ENCODE data around the gene SLC1A5.

The SLC1A5 gene

GRCh38 chr19:46834121-46834520 lies 45.7 kb upstream of the SLC1A5 start:
- H3K9me3 ChIP-seq (ENCODE audit: insufficient read depth, low read length, severe bottlenecking): no peaks in the 10 kb centered on the region
- no peak for ATAC-seq (ENCODE audit: insufficient read depth, low read depth)
- no peak overlapping the region for H2AFZ ChIP-seq (ENCODE audit: low read depth, low read length)
- no peaks in the 10 kb centered on the region for H3K79me2 ChIP-seq (ENCODE audit: insufficient read depth, low read length)
- no peak overlapping the region for H3K9ac ChIP-seq (ENCODE audit: low read depth, low read length)
- no peaks in the 10 kb centered on the region for H3K4me1 ChIP-seq (ENCODE audit: insufficient read depth, low read length)
- peaks cover 26% of the 10 kb centered on the region for H3K36me3 ChIP-seq (ENCODE audit: insufficient read depth, low read length)
- H3K4me2 ChIP-seq (ENCODE audit: insufficient read depth, low read length): no peak overlapping the region
- no peak overlapping the region for H3K4me3 ChIP-seq (ENCODE audit: low read depth in 1 of 2, low read length in 2 of 2)
- H4K20me1 ChIP-seq (ENCODE audit: insufficient read depth, low read length): no peaks in the 10 kb centered on the region
- no peak overlapping the region for H3K27ac ChIP-seq (ENCODE audit: low read length)
- DNase-seq: no peak
- TF ChIP-seq EZH2 (IDR thresholded peaks at IDR 0.05; ENCODE audit: borderline replicate concordance, low read depth, low read length, severe bottlenecking): no peak
- TF ChIP-seq, protein P1, sequence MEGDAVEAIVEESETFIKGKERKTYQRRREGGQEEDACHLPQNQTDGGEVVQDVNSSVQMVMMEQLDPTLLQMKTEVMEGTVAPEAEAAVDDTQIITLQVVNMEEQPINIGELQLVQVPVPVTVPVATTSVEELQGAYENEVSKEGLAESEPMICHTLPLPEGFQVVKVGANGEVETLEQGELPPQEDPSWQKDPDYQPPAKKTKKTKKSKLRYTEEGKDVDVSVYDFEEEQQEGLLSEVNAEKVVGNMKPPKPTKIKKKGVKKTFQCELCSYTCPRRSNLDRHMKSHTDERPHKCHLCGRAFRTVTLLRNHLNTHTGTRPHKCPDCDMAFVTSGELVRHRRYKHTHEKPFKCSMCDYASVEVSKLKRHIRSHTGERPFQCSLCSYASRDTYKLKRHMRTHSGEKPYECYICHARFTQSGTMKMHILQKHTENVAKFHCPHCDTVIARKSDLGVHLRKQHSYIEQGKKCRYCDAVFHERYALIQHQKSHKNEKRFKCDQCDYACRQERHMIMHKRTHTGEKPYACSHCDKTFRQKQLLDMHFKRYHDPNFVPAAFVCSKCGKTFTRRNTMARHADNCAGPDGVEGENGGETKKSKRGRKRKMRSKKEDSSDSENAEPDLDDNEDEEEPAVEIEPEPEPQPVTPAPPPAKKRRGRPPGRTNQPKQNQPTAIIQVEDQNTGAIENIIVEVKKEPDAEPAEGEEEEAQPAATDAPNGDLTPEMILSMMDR (IDR thresholded peaks at IDR 0.05; ENCODE audit: borderline replicate concordance, extremely low read depth, low read length, poor library complexity, severe bottlenecking): no peak
- H3K27me3 ChIP-seq (ENCODE audit: insufficient read depth, low read length, poor library complexity): no peaks in the 10 kb centered on the region

DNA sequence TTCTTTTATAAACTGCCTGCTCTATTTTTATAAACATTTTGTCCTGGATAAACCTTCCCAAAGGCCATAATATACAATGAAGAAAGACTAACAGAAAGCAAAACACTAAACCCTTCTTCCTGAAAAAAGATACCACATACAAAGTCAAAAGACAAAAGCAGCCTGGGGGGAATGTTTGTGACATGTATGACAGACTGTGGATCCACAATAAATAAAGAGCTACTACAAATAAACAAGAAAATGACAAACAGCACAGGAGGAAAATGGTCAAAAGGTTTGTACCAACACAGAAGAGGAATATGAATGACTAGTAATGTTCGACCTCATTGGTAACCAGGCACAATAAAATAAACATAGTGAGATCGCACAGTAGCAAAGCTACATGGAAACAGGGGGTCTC lies 42.5 kb upstream of the SLC1A5 start:
- H3K79me2 ChIP-seq (ENCODE audit: insufficient read depth, low read length): no peaks in the 10 kb centered on the region
- no peak overlapping the region for H2AFZ ChIP-seq (ENCODE audit: low read depth, low read length)
- H3K27me3 ChIP-seq (ENCODE audit: insufficient read depth, low read length, poor library complexity): no peaks in the 10 kb centered on the region
- no peak overlapping the region for H3K27ac ChIP-seq (ENCODE audit: low read length)
- H4K20me1 ChIP-seq (ENCODE audit: insufficient read depth, low read length): no peaks in the 10 kb centered on the region
- no peak overlapping the region for H3K4me3 ChIP-seq (ENCODE audit: low read depth in 1 of 2, low read length in 2 of 2)
- no peak overlapping the region for H3K9ac ChIP-seq (ENCODE audit: low read depth, low read length)
- no peak for TF ChIP-seq EZH2 (IDR thresholded peaks at IDR 0.05; ENCODE audit: borderline replicate concordance, low read depth, low read length, severe bottlenecking)
- TF ChIP-seq, protein P1 (IDR thresholded peaks at IDR 0.05; ENCODE audit: borderline replicate concordance, extremely low read depth, low read length, poor library complexity, severe bottlenecking): no peak
- no peaks in the 10 kb centered on the region for H3K4me1 ChIP-seq (ENCODE audit: insufficient read depth, low read length)
- DNase-seq: no peak
- peaks cover 2% of the 10 kb centered on the region; the same call in 1 of the 2 replicates for H3K36me3 ChIP-seq (ENCODE audit: insufficient read depth, low read length)
- no peaks in the 10 kb centered on the region for H3K9me3 ChIP-seq (ENCODE audit: insufficient read depth, low read length, severe bottlenecking)
- ATAC-seq (ENCODE audit: insufficient read depth, low read depth): no peak
- H3K4me2 ChIP-seq (ENCODE audit: insufficient read depth, low read length): no peak overlapping the region

DNA sequence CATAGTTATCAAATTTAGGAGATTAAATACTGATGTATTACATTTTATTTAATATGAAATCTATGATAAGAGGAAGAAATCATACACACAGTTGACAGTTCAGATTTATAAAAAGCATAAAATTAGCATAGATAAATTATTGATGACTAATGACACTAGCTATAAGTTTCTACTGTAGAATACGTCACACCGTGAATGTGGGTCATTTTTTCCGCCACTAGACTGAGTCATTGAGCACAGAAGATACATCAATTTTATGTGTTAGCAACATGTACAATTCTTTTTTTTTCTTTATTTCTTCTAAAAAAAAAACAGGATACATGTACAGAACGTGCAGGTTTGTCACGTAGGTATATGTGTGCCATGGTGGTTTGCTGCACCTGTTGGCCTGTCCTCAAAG lies 40.1 kb upstream of the SLC1A5 start:
- no peak for TF ChIP-seq EZH2 (IDR thresholded peaks at IDR 0.05; ENCODE audit: borderline replicate concordance, low read depth, low read length, severe bottlenecking)
- TF ChIP-seq, protein P1 (IDR thresholded peaks at IDR 0.05; ENCODE audit: borderline replicate concordance, extremely low read depth, low read length, poor library complexity, severe bottlenecking): no peak
- Histone ChIP-seq H3K4me3 (ENCODE audit: low read depth in 1 of 2, low read length in 2 of 2) (no peak overlapping the region), H3K79me2 (ENCODE audit: insufficient read depth, low read length) (no peaks in the 10 kb centered on the region), H3K4me1 (ENCODE audit: insufficient read depth, low read length) (no peaks in the 10 kb centered on the region), H3K9ac (ENCODE audit: low read depth, low read length) (no peak overlapping the region), H4K20me1 (ENCODE audit: insufficient read depth, low read length) (no peaks in the 10 kb centered on the region), H3K27ac (ENCODE audit: low read length) (no peak overlapping the region), H2AFZ (ENCODE audit: low read depth, low read length) (no peak overlapping the region), H3K4me2 (ENCODE audit: insufficient read depth, low read length) (no peak overlapping the region), H3K36me3 (ENCODE audit: insufficient read depth, low read length) (no peaks in the 10 kb centered on the region), H3K9me3 (ENCODE audit: insufficient read depth, low read length, severe bottlenecking) (no peaks in the 10 kb centered on the region), H3K27me3 (ENCODE audit: insufficient read depth, low read length, poor library complexity) (no peaks in the 10 kb centered on the region)
- no peak for DNase-seq
- no peak for ATAC-seq (ENCODE audit: insufficient read depth, low read depth)

DNA sequence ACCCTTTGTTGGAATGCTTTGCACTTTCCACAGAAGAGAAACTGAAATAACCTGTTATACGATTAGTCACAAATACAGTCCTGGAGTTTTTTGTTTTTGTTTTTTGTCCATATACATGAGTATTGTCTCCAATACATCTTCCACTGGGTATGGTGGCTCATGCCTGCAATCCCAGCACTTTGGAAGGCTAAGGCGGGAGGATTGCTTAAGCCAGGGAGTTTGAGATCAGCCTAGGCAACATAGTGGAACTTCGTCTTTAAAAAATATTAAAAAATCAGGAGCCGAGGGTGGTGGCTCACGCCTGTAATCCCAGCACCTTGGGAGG lies 37.3 kb upstream of the SLC1A5 start:
- no peak overlapping the region for H3K27ac ChIP-seq (ENCODE audit: low read length)
- H2AFZ ChIP-seq (ENCODE audit: low read depth, low read length): no peak overlapping the region
- no peak overlapping the region for H3K4me2 ChIP-seq (ENCODE audit: insufficient read depth, low read length)
- ATAC-seq (ENCODE audit: insufficient read depth, low read depth): no peak
- no peaks in the 10 kb centered on the region for H3K9me3 ChIP-seq (ENCODE audit: insufficient read depth, low read length, severe bottlenecking)
- peaks cover 17% of the 10 kb centered on the region for H3K4me1 ChIP-seq (ENCODE audit: insufficient read depth, low read length)
- no peaks in the 10 kb centered on the region for H4K20me1 ChIP-seq (ENCODE audit: insufficient read depth, low read length)
- H3K36me3 ChIP-seq (ENCODE audit: insufficient read depth, low read length): no peaks in the 10 kb centered on the region
- no peak overlapping the region for H3K4me3 ChIP-seq (ENCODE audit: low read depth in 1 of 2, low read length in 2 of 2)
- no peak overlapping the region for H3K9ac ChIP-seq (ENCODE audit: low read depth, low read length)
- no peaks in the 10 kb centered on the region for H3K27me3 ChIP-seq (ENCODE audit: insufficient read depth, low read length, poor library complexity)
- no peaks in the 10 kb centered on the region for H3K79me2 ChIP-seq (ENCODE audit: insufficient read depth, low read length)
- no peak for DNase-seq
- TF ChIP-seq, protein P1 (IDR thresholded peaks at IDR 0.05; ENCODE audit: borderline replicate concordance, extremely low read depth, low read length, poor library complexity, severe bottlenecking): no peak
- TF ChIP-seq EZH2 (IDR thresholded peaks at IDR 0.05; ENCODE audit: borderline replicate concordance, low read depth, low read length, severe bottlenecking): no peak

Measured in DND-41 (cell line).